Fibroblast of skin of left biceps (primary cell): ENCODE results near the gene HDC.

ENCODE experiments used
- DNase-seq, 2 experiments: peaks; one replicate each; pipeline ENCODE4 v3.0.0-alpha.2; 2013; ENCODE audit warnings: low read depth in 2 of 2

Gene HDC

DNA sequence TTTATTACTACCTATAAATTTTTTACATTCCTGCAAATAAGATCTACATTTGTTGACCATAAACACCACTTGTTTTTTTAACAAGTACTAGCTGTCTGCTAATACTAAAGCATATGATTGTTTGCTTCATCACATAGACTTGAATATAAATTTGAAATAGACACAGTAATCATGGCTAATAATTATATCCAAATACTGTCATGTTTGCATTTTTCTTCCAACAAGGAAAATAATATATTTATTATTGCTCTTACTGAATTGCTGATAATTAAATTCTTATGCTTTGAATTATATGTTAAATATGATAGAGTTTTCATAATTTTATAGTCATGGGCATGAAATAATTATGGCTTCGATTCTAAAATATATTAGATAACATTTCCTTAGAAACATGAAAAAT is 40.5 kb downstream of the HDC start:
- DNase-seq, result no peak

DNA sequence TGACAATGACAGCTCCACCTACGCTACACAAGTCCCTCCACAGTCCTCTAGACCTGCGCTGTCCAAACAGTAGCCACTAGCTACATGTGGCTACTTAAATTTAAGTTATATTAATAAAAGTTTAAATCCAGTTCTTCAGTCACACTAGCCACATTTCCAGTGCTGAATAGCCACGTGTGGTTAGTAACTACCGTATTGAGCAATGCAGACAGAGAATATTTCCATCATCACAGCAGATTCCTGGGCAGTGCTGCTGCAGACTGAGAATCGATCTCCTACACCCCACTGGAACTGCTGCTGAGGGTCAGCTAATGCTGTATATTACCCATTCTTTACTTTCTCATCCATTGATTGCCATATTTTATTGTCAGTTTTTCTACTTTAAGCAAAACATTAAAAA is 40.9 kb downstream of the HDC start:
- no peak for DNase-seq

DNA sequence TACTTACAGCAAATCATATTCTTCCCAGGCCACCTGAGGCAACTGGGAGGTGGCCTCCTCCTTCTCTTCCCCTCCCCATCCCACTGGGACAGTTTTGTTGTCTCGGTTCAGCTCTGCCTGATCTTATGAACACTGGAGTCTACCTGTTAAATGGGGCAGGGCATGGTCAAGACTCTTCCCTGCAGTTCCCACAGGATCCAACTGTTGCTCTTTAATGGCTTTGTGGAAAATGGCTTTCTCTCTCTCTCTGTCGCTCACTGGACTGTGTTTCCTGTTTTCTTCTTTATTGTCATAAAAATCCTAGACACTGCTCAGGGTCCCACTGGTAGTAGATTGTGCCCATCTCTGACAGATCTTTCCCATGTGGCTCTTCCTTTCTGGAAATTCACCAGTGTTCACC is 43.3 kb downstream of the HDC start:
- no peak for DNase-seq

DNA sequence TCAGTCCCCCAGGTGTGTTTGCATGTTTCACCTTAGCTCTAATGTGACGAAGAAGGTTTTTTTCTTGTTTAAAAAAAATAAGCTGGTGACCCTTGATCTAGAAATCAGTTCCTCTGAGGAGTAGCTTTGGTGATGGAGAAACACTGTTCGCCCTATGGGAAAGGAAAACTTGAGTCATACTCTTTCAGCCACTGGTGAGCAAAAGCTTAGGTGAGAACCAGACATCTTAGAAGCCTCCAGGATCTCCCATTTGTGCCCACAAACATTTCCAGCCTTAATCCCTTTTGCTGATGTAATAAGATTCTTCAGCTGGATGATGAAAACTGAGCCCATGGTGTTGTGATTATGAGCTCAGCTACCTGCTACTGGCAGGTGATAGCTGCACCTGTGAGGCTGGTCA is 45.7 kb downstream of the HDC start:
- no peak for DNase-seq

DNA sequence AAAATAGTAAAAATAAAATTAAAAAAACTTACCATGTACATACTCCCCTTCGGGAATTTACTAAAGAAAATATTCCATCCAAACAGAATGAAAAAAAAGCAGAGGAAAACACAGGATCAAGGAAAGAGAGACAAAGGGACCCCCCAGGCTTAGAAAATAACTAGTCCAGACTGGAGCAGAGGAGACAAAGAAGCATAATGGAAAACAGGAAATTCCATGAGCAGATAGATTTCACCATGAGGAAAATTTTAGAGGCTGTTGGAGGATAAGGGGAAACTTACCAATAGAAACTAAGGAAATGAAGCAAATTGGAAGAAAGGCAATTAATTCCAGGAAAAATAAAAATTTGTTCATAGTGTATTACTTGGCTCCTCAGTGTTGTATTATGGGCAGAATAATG is 46.8 kb downstream of the HDC start:
- no peak for DNase-seq

DNA sequence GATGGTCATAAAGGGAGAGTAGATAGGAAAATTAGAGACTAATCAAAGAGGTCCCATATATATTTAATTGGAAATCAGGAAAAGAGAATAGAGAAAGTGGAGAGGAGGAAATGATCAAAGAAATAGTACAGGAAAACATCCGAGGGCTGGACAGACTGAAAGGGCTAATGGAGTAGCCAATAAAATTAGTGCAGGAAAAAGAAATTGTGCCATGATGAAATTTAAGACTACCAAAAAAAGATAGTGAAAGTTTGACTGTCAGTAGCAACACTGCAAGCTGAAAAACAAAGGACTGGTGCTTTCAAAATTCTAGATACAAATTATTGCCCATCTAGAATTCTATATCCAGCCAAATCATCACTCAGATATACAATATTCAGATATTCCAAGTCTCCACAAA is 47.2 kb downstream of the HDC start:
- no peak for DNase-seq

DNA sequence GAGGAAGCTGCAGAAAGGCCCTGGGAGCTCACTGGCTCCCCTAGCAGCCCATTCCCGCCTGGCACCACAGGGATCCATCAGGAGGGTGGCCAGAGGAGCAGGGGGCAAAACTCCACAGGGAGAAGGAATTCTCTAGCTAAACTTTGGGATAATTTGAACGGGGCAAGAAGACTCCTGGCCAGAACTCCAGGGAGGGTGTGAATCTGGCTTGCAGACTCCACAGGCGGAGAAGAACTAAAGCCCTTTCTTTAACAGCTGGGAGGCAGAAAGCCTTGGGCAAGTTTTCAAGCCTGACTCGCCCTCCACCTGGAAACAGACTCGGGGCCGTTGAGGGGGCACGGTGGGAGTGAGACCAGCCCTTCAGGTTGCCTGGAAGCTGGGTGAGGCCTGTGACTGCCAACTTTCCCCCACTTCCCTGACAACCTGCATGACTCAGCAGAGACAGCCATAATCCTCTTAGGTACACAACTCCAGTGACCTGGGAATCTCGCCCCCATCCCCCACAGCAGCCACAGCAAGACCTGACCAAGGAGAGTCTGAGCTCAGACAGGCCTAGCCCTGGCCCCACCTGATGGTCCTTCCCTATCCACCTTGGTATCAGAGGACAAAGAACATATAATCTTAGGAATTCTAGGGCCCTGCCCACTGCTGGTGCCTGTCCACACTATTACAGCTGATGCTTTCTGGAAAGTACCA is 54.9 kb downstream of the HDC start:
- no peak for DNase-seq

DNA sequence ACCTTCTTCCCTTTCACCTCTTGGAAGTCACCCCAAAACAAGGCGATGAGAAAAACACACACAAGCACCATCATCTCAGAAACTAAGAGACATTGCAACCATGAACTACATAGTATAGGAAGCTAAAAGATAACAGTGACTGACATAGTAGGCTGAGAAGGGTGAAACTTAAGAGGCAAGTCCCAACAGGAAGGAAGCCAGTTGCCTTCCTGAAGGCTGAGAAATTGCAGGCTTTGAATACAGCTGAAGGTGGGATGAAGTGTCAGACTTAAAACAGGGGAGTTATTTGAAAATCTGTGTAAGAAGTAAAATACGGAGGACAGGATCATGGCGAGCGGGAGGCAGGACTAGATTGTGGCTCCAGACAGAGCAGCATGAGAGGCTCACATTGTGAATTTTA is 55.7 kb downstream of the HDC start:
- DNase-seq, result no peak

DNA sequence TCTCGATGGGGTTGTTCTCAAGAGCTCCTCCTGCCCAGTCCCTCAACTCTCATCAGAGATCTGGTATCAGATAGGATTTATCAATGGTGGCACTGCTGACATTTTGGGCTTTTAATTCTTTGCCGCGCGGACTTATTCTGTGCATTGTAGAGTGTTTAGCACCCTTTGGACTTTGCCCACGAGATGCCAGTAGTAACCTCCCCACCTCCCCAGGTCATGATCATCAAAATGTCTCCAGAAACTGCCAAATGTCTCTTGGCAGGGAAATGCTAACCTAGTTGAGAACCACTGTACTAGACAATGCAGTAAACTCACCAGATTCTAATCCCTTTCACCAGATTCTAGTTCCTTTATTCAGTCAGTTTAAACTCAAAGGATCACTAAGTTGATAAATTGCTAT is 59.5 kb downstream of the HDC start:
- DNase-seq, result no peak

DNA sequence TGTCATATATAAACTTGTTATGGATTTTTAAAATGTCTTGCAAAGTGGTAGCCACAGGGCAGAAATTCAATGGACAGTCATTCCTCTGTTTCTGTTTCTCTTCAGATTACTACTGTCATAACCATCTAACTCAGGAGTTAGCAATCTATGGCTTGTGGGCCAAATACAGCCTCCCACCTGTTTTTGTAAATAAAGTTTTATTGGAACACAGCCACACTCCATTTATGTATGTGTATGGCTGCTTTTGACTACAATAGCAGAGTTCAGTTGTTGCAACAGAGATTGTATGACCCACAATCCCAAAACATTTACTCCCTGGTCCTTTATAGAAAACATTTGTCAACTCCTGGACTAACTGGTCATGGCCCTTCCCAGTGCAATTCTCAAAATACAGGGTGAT is 63.5 kb downstream of the HDC start:
- DNase-seq, result no peak

DNA sequence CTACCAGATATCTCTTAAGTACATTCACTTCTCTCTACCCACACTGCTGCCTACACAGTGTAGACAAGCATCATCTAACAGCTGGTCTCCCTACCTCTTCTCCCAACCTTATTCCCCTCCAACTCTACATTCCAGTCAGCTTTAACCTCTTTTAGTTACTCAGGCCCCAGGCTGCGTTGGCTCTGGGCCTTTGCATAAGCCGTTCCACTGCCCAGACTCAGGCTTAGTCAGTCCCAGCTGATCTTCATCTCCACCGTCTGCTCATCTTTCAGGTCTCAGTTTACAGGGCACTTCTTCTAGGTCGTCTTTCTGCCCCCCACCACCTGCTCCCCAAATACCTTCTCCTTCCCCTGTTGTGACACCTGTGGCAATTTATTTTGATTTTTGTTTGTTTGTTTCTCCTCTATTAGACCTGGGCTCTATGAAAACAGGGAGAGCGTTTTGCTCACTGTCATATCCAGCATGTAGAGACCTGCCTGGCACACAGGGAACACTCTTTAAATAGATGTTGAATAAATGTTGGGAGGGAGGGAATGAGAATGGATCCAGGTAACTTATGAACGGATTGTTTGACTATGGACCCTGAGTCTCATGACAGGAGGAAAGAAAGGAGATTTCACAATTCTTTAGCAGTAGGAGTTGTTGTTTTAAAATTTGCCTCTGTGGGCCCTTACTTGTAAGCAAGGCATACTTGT is 72.5 kb downstream of the HDC start:
- no peak for DNase-seq

DNA sequence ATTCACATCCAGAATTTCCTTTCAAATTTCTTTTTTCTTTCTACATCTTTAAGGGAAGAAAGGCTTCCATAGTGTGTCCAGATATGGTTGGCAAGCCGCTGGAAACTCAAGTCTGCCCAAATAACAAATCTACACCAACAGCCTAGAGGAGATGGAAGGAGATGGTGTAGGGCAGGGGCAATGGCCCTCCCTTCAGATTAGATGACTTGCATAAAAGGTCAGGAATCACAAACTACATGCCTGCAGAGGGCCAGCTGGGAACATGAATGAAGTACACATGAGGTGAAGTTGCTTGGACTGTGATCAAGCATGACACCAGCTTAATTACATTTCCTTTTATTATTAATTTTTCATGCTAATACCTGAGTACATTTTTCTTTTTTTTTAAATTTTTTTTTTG is 73.4 kb downstream of the HDC start:
- DNase-seq, result no peak
